DOHH2 (cell line): ENCODE measurements around the gene RAB38.

Experiments
- H3F3A ChIP-seq: fragments of 200-600 bp; sonication (generic), shearing (Covaris generic); 2 replicates; pipeline ENCODE4 v1.6.0; 2016; ENCODE audit warnings: antibody characterized with exemption, mild to moderate bottlenecking; ENCODE audit not compliant: control insufficient read depth, insufficient read depth
- H3K27ac ChIP-seq: fragments of 200-600 bp; sonication (generic); 2 replicates; pipeline ENCODE4 v1.5.1; 2014; ENCODE audit warnings: low read depth, mild to moderate bottlenecking, low read length, moderate library complexity
- H3K27me3 ChIP-seq: fragments of 200-600 bp; sonication (generic); 2 replicates; pipeline ENCODE4 v1.6.1; 2014; ENCODE audit warnings: mild to moderate bottlenecking, low read length, mixed read lengths; ENCODE audit not compliant: control insufficient read depth
- H3K36me3 ChIP-seq: fragments of 200-600 bp; sonication (generic); 2 replicates; pipeline ENCODE4 v1.6.1; 2014; ENCODE audit warnings: mild to moderate bottlenecking, low read length, moderate library complexity, mixed read lengths; ENCODE audit not compliant: control insufficient read depth
- H3K4me1 ChIP-seq: fragments of 200-600 bp; sonication (generic); 2 replicates; pipeline ENCODE4 v1.6.1; 2014; ENCODE audit warnings: mild to moderate bottlenecking, low read length, mixed read lengths; ENCODE audit not compliant: control insufficient read depth
- H3K4me2 ChIP-seq: fragments of 200-600 bp; sonication (generic); 2 replicates; pipeline ENCODE4 v1.6.0; 2014; ENCODE audit warnings: mild to moderate bottlenecking, low read length, moderate library complexity
- H3K4me3 ChIP-seq: fragments of 200-600 bp; sonication (generic); 2 replicates; pipeline ENCODE4 v1.5.1; 2014; ENCODE audit warnings: mild to moderate bottlenecking, low read length, mixed read lengths
- H3K79me2 ChIP-seq: fragments of 200-600 bp; sonication (generic); 2 replicates; pipeline ENCODE4 v1.6.1; 2014; ENCODE audit warnings: mild to moderate bottlenecking, low read length, mixed read lengths; ENCODE audit not compliant: control insufficient read depth
- H3K9me2 ChIP-seq: fragments of 200-600 bp; sonication (generic); replicated peaks from 2 replicates; pipeline ENCODE4 v1.6.1; 2014; ENCODE audit warnings: mild to moderate bottlenecking, low read length, mixed read lengths; ENCODE audit not compliant: control insufficient read depth
- H3K9me3 ChIP-seq: fragments of 200-600 bp; sonication (generic); 2 replicates; pipeline ENCODE4 v1.6.1; 2014; ENCODE audit warnings: antibody characterized with exemption, low read length, mixed read lengths; ENCODE audit not compliant: control insufficient read depth, insufficient read depth
- H4K20me1 ChIP-seq: fragments of 200-600 bp; sonication (generic); 2 replicates; pipeline ENCODE4 v1.6.0; 2014; ENCODE audit warnings: low read depth, mild to moderate bottlenecking, antibody characterized with exemption, low read length, moderate library complexity; ENCODE audit not compliant: control insufficient read depth, insufficient read depth
- CTCF ChIP-seq: fragments of 200-600 bp; sonication (generic); IDR thresholded peaks from one replicate; pipeline ENCODE4 v1.5.1; 2014; ENCODE audit warnings: antibody characterized with exemption, mild to moderate bottlenecking, low read depth, low read length; ENCODE audit not compliant: poor library complexity, severe bottlenecking
- EZH2phosphoT487 ChIP-seq: fragments of 200-600 bp; sonication (generic); IDR thresholded peaks from 2 replicates; pipeline ENCODE4 v1.6.1; 2017; ENCODE audit warnings: borderline replicate concordance, mild to moderate bottlenecking, antibody characterized with exemption, low read length, moderate library complexity, mixed read lengths

RAB38 gene

GRCh38 chr11:88164320-88164719 is 10.9 kb downstream of the RAB38 start:
- Histone ChIP-seq H4K20me1 (no peaks in the 10 kb centered on the region), H3K27me3 (no peaks in the 10 kb centered on the region), H3K27ac (no peak overlapping the region), H3K9me3 (no peaks in the 10 kb centered on the region), H3K36me3 (no peaks in the 10 kb centered on the region), H3K9me2 (no peaks in the 10 kb centered on the region), H3K4me2 (no peak overlapping the region), H3K79me2 (no peaks in the 10 kb centered on the region), H3K4me1 (no peaks in the 10 kb centered on the region), H3F3A (no peaks in the 10 kb centered on the region), H3K4me3 (no peak overlapping the region)
- no peak for TF ChIP-seq CTCF
- TF ChIP-seq EZH2phosphoT487 = no peak

GRCh38 chr11:88158081-88158480 is 17.2 kb downstream of the RAB38 start:
- H3K4me2 ChIP-seq = no peak overlapping the region
- H3K9me3 ChIP-seq = peaks cover 5% of the 10 kb centered on the region
- H3K79me2 ChIP-seq = no peaks in the 10 kb centered on the region

GRCh38 chr11:88157370-88157769 is 17.9 kb downstream of the RAB38 start:
- Histone ChIP-seq H3K9me2 (no peaks in the 10 kb centered on the region), H4K20me1 (no peaks in the 10 kb centered on the region), H3K27ac (no peak overlapping the region), H3K36me3 (no peaks in the 10 kb centered on the region), H3K4me1 (no peaks in the 10 kb centered on the region), H3K4me3 (no peak overlapping the region), H3K27me3 (no peaks in the 10 kb centered on the region; the same call in 1 of the 2 replicates), H3K4me2 (no peak overlapping the region), H3F3A (no peaks in the 10 kb centered on the region), H3K79me2 (no peaks in the 10 kb centered on the region), H3K9me3 (peaks cover 5% of the 10 kb centered on the region)
- TF ChIP-seq CTCF (no peak), EZH2phosphoT487 (no peak)

More at GRCh38 chr11:88158081-88158480, 17.2 kb downstream of the RAB38 start:
- no peaks in the 10 kb centered on the region; the same call in 1 of the 2 replicates for H3K27me3 ChIP-seq
- no peaks in the 10 kb centered on the region for H3K36me3 ChIP-seq
- H3K4me1 ChIP-seq = no peaks in the 10 kb centered on the region
- H3F3A ChIP-seq = no peaks in the 10 kb centered on the region
- TF ChIP-seq EZH2phosphoT487 = no peak
- TF ChIP-seq CTCF = no peak
- no peaks in the 10 kb centered on the region for H4K20me1 ChIP-seq
- H3K27ac ChIP-seq = no peak overlapping the region
- no peak overlapping the region for H3K4me3 ChIP-seq
- no peaks in the 10 kb centered on the region for H3K9me2 ChIP-seq

GRCh38 chr11:88152381-88152780 is 22.9 kb downstream of the RAB38 start:
- Histone ChIP-seq H3K27ac (no peak overlapping the region), H3K79me2 (no peaks in the 10 kb centered on the region), H3F3A (no peaks in the 10 kb centered on the region), H3K4me1 (no peaks in the 10 kb centered on the region), H3K9me3 (peaks cover 5% of the 10 kb centered on the region), H3K4me3 (no peak overlapping the region), H3K27me3 (no peaks in the 10 kb centered on the region), H4K20me1 (no peaks in the 10 kb centered on the region), H3K9me2 (no peaks in the 10 kb centered on the region), H3K36me3 (no peaks in the 10 kb centered on the region), H3K4me2 (no peak overlapping the region)
- TF ChIP-seq EZH2phosphoT487 (no peak), CTCF (no peak)
